ENCODE measurements around the gene NENF. TPM values are rescaled to one million over a fixed set of nuclear protein-coding genes. Genes with fewer than 3 reads are reported as not detected.

Gene NENF
- total RNA-seq, 2 donors from 2014 or later, result 85.4 to 89.7 TPM

DNA sequence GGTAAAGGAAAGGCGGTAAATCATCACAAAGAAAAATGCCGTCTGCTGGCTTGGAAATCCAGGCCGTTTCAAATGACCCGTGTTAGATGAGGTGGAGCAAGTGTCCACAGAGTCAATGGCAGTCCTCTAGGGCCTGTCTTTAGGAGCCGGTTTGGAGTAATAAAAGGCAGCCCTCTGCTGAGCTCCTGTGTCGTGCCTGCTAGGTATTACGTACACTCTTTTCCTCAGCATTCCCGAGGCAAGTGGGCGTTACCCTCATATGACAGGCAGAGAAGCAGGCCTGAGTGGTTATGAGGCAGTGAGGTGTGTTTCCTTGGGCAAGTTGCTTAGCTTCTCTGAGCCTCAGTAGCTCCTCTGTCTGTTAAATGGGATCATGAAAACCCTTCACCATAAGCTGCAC, 7.7 kb downstream of the NENF start:
- DNase-seq (no peak), ATAC-seq (no peak)
- peaks cover 5% of the 10 kb centered on the region for H3K4me1 ChIP-seq
- whole genome bisulfite sequencing, 2 donors, result 78 to 80% methylated on average over 9 of the region's 9 CpGs
- no peaks in the 10 kb centered on the region for H3K9me3 ChIP-seq
- H3K27me3 ChIP-seq, result no peaks in the 10 kb centered on the region
- intact Hi-C loops (cut with DNase I), result no loop called here
- no peaks in the 10 kb centered on the region for H3K36me3 ChIP-seq (replicated peaks in 1 of 2; ENCODE audit: insufficient read depth in 1 of 2, low read depth in 2 of 2)
- H3K27ac ChIP-seq, result no peak overlapping the region
- no peak overlapping the region for H3K4me3 ChIP-seq
- TF ChIP-seq POLR2A (IDR thresholded peaks at IDR 0.05), result no peak
- TF ChIP-seq, protein P1, sequence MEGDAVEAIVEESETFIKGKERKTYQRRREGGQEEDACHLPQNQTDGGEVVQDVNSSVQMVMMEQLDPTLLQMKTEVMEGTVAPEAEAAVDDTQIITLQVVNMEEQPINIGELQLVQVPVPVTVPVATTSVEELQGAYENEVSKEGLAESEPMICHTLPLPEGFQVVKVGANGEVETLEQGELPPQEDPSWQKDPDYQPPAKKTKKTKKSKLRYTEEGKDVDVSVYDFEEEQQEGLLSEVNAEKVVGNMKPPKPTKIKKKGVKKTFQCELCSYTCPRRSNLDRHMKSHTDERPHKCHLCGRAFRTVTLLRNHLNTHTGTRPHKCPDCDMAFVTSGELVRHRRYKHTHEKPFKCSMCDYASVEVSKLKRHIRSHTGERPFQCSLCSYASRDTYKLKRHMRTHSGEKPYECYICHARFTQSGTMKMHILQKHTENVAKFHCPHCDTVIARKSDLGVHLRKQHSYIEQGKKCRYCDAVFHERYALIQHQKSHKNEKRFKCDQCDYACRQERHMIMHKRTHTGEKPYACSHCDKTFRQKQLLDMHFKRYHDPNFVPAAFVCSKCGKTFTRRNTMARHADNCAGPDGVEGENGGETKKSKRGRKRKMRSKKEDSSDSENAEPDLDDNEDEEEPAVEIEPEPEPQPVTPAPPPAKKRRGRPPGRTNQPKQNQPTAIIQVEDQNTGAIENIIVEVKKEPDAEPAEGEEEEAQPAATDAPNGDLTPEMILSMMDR (IDR thresholded peaks at IDR 0.05), result no peak

DNA sequence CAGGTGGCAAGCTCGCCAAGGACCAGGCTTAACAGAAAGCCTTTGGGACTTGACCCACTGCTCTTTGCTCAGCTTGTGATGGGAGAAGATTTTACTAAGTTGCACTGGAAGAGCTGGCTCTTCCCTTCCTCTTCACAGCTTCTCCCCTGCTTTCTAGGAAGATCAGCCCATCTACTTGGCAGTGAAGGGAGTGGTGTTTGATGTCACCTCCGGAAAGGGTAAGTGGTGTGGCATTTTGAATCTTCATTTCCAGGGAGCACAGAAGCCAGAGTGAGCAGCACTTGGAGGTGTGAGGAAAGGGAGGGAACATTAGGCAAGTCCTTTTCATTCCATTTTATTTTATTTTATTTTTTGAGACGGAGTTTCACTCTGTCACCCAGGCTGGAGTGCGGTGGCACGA, 9.7 kb downstream of the NENF start:
- no peaks in the 10 kb centered on the region for H3K9me3 ChIP-seq
- intact Hi-C loops (cut with DNase I), result no loop called here
- ATAC-seq, result no peak
- 93 to 98% methylated on average over 5 of the region's 5 CpGs for WGBS, 2 donors
- no peak for TF ChIP-seq POLR2A (IDR thresholded peaks at IDR 0.05)
- TF ChIP-seq, protein P1 (IDR thresholded peaks at IDR 0.05), result no peak
- no peak overlapping the region for H3K27ac ChIP-seq
- H3K4me1 ChIP-seq, result peaks cover 5% of the 10 kb centered on the region
- no peaks in the 10 kb centered on the region for H3K36me3 ChIP-seq (replicated peaks in 1 of 2; ENCODE audit: insufficient read depth in 1 of 2, low read depth in 2 of 2)
- DNase-seq, result no peak
- H3K27me3 ChIP-seq, result no peaks in the 10 kb centered on the region
- H3K4me3 ChIP-seq, result no peak overlapping the region

DNA sequence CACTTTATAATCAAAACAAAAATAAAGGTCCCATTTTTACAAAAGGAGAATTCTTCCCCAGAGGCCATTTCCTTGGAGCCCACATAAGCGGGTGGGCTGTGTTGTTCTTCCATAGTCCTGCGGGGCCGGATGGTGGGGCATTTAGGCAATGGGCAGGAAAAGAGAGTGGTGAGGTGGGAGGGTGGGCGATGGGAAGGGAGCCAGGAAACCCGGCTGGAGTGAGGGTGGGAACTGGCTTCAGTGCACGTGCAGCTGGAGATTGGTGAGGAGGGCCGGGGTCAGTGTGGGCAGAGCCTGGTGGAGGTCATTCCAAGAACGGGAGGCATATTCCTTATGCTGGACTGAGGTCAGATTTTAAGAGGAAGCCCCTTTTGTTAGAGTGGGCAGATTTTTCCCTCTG, 13.6 kb downstream of the NENF start:
- TF ChIP-seq, protein P1 (IDR thresholded peaks at IDR 0.05), result no peak
- no peak for TF ChIP-seq POLR2A (IDR thresholded peaks at IDR 0.05)
- no peaks in the 10 kb centered on the region for H3K4me1 ChIP-seq
- intact Hi-C loops (cut with DNase I), result no loop called here
- no peak for ATAC-seq
- no peak overlapping the region for H3K4me3 ChIP-seq
- 86 to 95% methylated on average over 8 of the region's 8 CpGs for WGBS, 2 donors
- no peaks in the 10 kb centered on the region for H3K9me3 ChIP-seq
- no peak for DNase-seq
- H3K27me3 ChIP-seq, result no peaks in the 10 kb centered on the region
- H3K27ac ChIP-seq, result no peak overlapping the region
- no peaks in the 10 kb centered on the region for H3K36me3 ChIP-seq (replicated peaks in 1 of 2; ENCODE audit: insufficient read depth in 1 of 2, low read depth in 2 of 2)

DNA sequence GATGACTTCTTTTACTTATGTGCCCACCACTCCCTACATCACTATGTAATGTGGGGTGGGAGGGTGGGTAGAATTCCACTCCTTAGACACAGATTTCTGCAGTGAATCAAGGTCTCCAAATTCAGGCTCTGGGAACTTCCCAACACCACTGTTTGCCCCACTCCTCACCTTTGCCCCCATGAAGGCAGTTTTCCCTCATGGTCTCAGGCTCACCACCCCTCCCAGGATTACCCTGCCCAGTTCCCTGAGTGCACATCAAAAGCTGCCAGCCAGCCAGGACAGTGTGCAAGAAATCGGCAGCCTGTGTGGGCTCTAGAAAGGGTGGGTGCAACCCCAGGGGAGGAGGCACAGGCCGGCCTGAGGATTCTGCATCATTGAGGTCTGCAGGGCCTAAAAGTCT, 14.8 kb downstream of the NENF start:
- Histone ChIP-seq H3K4me1 (no peaks in the 10 kb centered on the region), H3K27ac (no peak overlapping the region), H3K4me3 (no peak overlapping the region), H3K36me3 (replicated peaks in 1 of 2; ENCODE audit: insufficient read depth in 1 of 2, low read depth in 2 of 2) (no peaks in the 10 kb centered on the region), H3K9me3 (no peaks in the 10 kb centered on the region), H3K27me3 (no peaks in the 10 kb centered on the region)
- intact Hi-C loops (cut with DNase I), result no loop called here
- no peak for DNase-seq
- ATAC-seq, result no peak
- WGBS, 2 donors, result 86 to 94% methylated on average over 1 to 2 of the region's 2 CpGs
- TF ChIP-seq, protein P1 (IDR thresholded peaks at IDR 0.05), result no peak
- TF ChIP-seq POLR2A (IDR thresholded peaks at IDR 0.05), result no peak

DNA sequence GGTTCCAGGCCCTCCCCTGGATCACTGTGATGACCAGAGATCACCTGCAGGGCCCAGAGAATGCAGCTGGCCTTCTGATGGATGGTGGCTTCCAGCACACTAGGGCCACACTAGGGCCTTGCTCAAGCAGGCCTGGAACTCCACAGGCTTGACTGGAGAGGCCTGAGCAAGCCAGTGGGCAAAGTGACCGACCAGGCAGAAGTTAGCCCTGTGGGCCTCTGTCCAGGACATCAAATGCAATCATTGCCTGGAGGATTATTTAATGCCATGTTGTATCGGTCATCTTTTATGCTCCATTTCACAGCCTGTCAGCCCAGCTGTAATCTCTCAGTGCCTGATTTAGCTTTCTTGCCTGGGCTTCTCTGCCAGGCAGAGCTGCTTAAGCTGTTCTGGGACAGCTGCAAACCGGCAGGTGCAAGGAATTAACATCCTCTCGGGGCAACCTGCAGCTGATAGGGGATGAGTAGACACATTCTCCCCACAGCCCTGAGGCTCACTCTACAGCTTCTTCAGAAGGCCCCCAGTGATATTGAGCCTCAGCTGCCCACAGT, 17.7 kb downstream of the NENF start:
- WGBS, 2 donors, result 60 to 76% methylated on average over 3 to 4 of the region's 4 CpGs
- ATAC-seq, result no peak
- intact Hi-C loops (cut with DNase I), result no loop called here

More for the DNA sequence above, 17.7 kb downstream of the NENF start:
- TF ChIP-seq, protein P1 (IDR thresholded peaks at IDR 0.05), result no peak
- TF ChIP-seq POLR2A (IDR thresholded peaks at IDR 0.05), result no peak
- H3K9me3 ChIP-seq, result no peaks in the 10 kb centered on the region
- no peak for DNase-seq
- no peaks in the 10 kb centered on the region for H3K36me3 ChIP-seq (replicated peaks in 1 of 2; ENCODE audit: insufficient read depth in 1 of 2, low read depth in 2 of 2)
- no peak overlapping the region for H3K27ac ChIP-seq
- no peaks in the 10 kb centered on the region for H3K27me3 ChIP-seq
- no peaks in the 10 kb centered on the region for H3K4me1 ChIP-seq
- H3K4me3 ChIP-seq, result no peak overlapping the region
